Colonic mucosa (tissue), 4 donors: ENCODE data around the gene CFAP92. TPM values are rescaled to one million over a fixed set of nuclear protein-coding genes. Genes with fewer than 3 reads are reported as not detected.
"Not testable (repeated sequence)": the region's sequence is repeated elsewhere in the genome, so short reads cannot be mapped to it uniquely, and the experiment has no call there.

Experiments
- DNase-seq: peaks from one replicate; pipeline ENCODE4 v3.0.0-alpha.2; 2020
- H3K27ac ChIP-seq: fragments of 200-600 bp; one replicate; pipeline ENCODE4 v1.8.0; 2021
- H3K27me3 ChIP-seq: fragments of 200-600 bp; one replicate; pipeline ENCODE4 v1.8.0; 2021
- H3K36me3 ChIP-seq: fragments of 200-600 bp; one replicate; pipeline ENCODE4 v1.8.0; 2021
- H3K4me1 ChIP-seq: fragments of 200-600 bp; one replicate; pipeline ENCODE4 v1.8.0; 2021; ENCODE audit warnings: mild to moderate bottlenecking
- H3K4me3 ChIP-seq: fragments of 200-600 bp; one replicate; pipeline ENCODE4 v1.8.0; 2021
- H3K9ac ChIP-seq, 2 donors: one replicate each; pipeline ENCODE4 v1.7.0; 2013; ENCODE audit warnings: control low read depth in 2 of 2, low read depth in 2 of 2, low read length in 2 of 2
- H3K9me3 ChIP-seq: fragments of 200-600 bp; one replicate; pipeline ENCODE4 v1.8.0; 2021
- intact Hi-C: fragments of 100-400 bp; cut with DNase I; formaldehyde crosslinking; loops from one replicate; pipeline ENCODE4 v1.14.1; 2022
- total RNA-seq, 2 donors: library from RNA; stranded (reverse); fragmentation: NEBNext Ultra II Directional in 1 of 2; extraction: Animal tissue kit (Norgen Biotek cat#: 25700) in 1 of 2; gene quantifications; one replicate each; pipeline ENCODE4 v1.2.1, GENCODE V29; 2021
- TF ChIP-seq, protein P1 (sequence below): fragments of 200-600 bp; IDR thresholded peaks from one replicate; pipeline ENCODE4 v1.8.0; 2022; ENCODE audit warnings: antibody characterized with exemption, mild to moderate bottlenecking
- donor health status: healthy.
- donor health status: DM: no; HTN: no; CAD: no.
- donor health status: DM: no; HTN: no; CAD: no.

CFAP92 gene
- total RNA-seq, 2 donors from 2014 or later, result 0.77 to 1.2 TPM

DNA sequence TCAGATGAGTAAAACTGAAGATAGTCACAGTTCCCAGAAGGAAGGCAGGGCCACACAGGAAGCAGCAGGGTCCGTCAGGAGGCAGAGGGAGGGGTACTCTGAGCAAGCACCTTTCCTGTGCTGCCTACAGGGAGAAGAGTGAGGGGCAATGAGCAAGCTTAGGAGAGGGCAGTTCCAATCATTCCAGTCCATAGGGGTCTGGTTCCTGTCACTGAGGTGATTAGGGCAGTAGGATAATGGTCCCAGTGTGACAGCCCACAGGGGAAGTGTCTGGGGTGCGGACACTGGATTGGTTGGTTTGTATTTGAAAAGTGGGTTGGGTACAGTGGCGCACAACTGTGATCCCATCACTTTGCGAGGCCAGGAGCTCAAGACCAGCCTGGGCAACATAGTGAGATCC lies 121.6 kb downstream of the CFAP92 start:
- DNase-seq, result no peak
- intact Hi-C loops, result no loop called here
- Histone ChIP-seq H3K36me3 (no peaks in the 10 kb centered on the region), H3K4me1 (no peaks in the 10 kb centered on the region), H3K9ac (no peak overlapping the region), H3K27me3 (no peaks in the 10 kb centered on the region), H3K9me3 (no peaks in the 10 kb centered on the region), H3K4me3 (no peak overlapping the region), H3K27ac (no peak overlapping the region)
- TF ChIP-seq, protein P1, sequence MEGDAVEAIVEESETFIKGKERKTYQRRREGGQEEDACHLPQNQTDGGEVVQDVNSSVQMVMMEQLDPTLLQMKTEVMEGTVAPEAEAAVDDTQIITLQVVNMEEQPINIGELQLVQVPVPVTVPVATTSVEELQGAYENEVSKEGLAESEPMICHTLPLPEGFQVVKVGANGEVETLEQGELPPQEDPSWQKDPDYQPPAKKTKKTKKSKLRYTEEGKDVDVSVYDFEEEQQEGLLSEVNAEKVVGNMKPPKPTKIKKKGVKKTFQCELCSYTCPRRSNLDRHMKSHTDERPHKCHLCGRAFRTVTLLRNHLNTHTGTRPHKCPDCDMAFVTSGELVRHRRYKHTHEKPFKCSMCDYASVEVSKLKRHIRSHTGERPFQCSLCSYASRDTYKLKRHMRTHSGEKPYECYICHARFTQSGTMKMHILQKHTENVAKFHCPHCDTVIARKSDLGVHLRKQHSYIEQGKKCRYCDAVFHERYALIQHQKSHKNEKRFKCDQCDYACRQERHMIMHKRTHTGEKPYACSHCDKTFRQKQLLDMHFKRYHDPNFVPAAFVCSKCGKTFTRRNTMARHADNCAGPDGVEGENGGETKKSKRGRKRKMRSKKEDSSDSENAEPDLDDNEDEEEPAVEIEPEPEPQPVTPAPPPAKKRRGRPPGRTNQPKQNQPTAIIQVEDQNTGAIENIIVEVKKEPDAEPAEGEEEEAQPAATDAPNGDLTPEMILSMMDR, result no peak

DNA sequence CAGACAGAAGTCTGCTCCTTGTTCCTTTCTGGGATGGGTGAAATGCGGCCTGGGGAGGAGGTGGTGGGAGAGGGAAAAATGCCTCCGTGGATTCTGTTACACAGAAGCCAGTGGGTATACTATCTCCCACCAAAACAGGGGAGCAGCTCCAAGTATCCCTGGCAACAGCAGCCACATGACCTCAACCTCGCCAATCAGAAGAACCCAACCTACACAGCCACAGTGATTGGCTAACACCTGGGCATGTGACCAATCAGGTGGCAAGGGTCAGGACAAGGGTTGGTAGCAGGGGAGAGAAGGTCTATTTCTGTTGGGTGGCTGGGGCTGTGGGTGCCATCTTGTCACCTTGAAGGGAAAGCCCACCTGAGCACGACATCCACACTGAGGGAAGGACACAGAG lies 123.5 kb downstream of the CFAP92 start:
- Histone ChIP-seq H3K4me3 (no peak overlapping the region), H3K27me3 (no peaks in the 10 kb centered on the region), H3K27ac (no peak overlapping the region), H3K4me1 (no peaks in the 10 kb centered on the region), H3K9me3 (no peaks in the 10 kb centered on the region), H3K36me3 (no peaks in the 10 kb centered on the region), H3K9ac (no peak overlapping the region)
- DNase-seq, result no peak
- TF ChIP-seq, protein P1, result no peak
- intact Hi-C loops, result no loop called here

DNA sequence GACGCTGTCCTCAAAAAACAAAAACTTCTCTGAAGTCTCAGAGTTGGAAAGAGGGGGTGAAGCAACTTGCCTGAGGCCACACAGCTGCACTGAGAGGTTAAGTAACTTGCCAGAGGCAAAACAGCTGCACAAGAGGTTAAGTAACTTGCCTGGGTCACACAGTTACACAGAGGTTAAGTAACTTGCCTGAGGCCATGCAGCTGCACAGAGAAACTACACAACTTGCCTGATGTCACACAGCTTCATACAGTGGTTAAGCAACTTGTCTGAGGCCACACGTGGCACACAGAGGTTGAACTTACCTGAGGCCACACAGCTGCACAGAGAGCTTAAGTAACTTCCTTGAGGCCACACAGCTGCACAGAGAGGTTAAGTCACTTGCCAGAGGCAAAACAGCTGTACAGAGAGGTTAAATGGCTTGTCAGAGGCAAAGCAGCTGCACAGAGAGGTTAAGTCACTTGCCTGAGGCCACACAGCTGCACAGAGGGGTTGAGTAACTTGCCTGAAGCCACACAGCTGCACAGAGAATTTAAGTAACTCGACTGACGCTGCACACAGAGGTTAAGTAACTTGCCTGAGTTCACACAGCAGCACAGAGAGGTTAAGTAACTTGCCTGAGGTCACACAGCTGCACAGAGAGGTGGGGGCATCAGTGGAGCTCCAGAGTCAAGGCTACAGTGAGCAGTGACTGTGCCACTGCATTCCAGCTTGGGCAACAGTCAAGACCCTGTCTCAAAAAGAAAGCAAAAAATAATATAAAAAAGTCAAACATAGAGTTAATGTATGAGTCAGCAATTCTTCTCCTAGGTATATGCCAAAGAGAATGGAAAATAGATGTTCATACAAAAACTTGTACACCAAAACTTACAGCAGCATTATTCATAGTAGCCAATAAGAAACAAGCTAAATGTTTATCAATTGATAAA lies 126.4 kb downstream of the CFAP92 start:
- no peak overlapping the region for H3K4me3 ChIP-seq
- intact Hi-C loops, result no loop called here
- no peak overlapping the region for H3K27ac ChIP-seq
- TF ChIP-seq, protein P1, result no peak
- H3K27me3 ChIP-seq, result no peaks in the 10 kb centered on the region
- no peak overlapping the region for H3K9ac ChIP-seq
- no peaks in the 10 kb centered on the region for H3K36me3 ChIP-seq
- no peaks in the 10 kb centered on the region for H3K4me1 ChIP-seq
- H3K9me3 ChIP-seq, result no peaks in the 10 kb centered on the region
- no peak for DNase-seq

DNA sequence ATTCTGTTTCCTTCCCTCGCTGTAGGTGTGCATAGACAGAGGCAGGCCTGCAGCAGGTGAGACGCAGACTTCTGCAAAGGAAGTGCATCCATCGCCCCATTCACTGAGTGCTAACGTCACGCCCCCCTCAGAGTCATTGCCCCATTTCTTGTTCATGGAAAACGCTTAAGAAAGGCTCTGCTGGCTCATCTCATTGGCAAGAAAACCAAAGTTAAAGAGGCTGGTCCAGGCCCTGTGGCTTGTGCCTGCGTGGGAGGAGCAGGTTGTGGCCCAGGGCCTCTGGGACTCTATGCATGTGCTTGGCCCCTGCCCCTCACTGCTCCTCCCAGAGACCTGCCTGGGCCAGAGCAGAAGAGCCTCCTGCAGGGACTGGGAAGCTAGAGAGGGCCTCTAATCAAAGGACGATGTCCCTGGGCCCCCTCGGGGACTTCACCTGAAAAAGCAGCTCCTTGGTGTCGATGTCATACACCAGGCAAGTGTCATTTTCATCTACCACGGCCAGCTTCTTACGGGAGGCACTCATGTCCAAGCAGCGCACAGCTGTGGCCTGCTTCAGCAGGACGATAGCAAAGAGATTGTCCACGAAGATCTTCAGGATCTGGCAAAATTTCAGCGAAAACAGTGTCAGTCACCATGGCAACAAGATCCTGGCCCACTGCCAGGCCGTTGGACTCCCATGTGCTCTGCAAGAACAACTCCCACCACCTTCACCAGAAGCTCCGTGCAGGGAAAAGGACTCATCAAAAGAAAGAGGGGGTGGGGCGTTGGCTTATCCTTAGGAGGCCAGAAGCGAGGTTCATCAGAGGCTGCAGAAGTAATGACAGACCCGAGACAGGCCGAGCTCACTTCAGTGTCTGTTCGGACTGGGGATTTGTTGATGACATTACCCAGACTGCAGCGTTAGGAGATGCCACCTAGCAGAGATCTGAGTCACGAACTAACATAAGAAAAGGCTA lies 128.7 kb downstream of the CFAP92 start:
- H3K36me3 ChIP-seq, intact Hi-C loops, H3K9me3 ChIP-seq, H3K9ac ChIP-seq, H3K27me3 ChIP-seq, DNase-seq, H3K4me3 ChIP-seq, H3K4me1 ChIP-seq, H3K27ac ChIP-seq: not testable (repeated sequence)

DNA sequence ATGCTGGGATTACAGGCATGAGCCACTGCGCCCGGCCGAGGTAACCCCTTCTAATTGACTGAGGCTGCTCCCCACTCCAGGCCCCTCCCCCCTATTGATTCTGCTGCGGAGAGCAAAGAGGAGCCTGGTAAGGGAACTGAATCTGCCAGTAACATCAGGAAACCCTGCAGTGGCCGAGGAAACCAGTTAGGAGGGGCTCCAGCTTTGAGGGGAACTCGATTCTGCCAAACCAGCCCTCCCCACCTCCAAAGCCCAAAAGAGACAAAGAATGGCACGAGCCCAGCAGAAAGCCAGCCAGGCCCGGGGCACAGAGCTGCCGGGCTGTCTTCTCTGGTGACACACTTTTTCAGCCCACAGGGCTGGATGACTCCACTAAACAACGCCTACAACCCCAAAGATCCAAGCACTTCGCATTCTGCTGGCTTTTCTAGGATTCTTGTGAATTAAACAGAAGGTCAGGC lies 129.5 kb downstream of the CFAP92 start:
- TF ChIP-seq, protein P1, result no peak
- H3K9ac ChIP-seq, result no peak overlapping the region
- no peaks in the 10 kb centered on the region for H3K36me3 ChIP-seq
- no peaks in the 10 kb centered on the region for H3K27me3 ChIP-seq
- no peak overlapping the region for H3K27ac ChIP-seq
- no peak for DNase-seq
- no peak overlapping the region for H3K4me3 ChIP-seq
- H3K9me3 ChIP-seq, result no peaks in the 10 kb centered on the region
- H3K4me1 ChIP-seq, result no peaks in the 10 kb centered on the region
- intact Hi-C loops, result no loop called here
